Transverse colon (tissue), 4 donors: ENCODE data around the gene DOCK8. TPM values are rescaled to one million over a fixed set of nuclear protein-coding genes. Genes with fewer than 3 reads are reported as not detected.

Experiments used
- DNase-seq: peaks from one replicate; pipeline ENCODE4 v3.0.0-alpha.2; 2019
- H3K27ac ChIP-seq, 4 donors: fragments of 200-600 bp; sonication (generic); 2 replicates each; pipeline ENCODE4 v1.5.1; 2016 to 2018; ENCODE audit warnings: inconsistent platforms in 4 of 4
- H3K27me3 ChIP-seq: fragments of 200-600 bp; sonication (generic); 2 replicates; pipeline ENCODE4 v1.5.1; 2017; ENCODE audit warnings: inconsistent platforms
- H3K36me3 ChIP-seq, 4 donors: fragments of 200-600 bp; sonication (generic); 2 replicates each; pipeline ENCODE4 v1.5.1; 2017 to 2019; ENCODE audit warnings: inconsistent platforms in 4 of 4
- H3K4me1 ChIP-seq, 4 donors: fragments of 200-600 bp; sonication (generic); 2 replicates each; pipeline ENCODE4 v1.5.1; 2017 to 2020; ENCODE audit warnings: inconsistent platforms in 4 of 4
- H3K4me3 ChIP-seq, 4 donors: fragments of 200-600 bp; sonication (generic); 1 replicate in 1 of 4; 2 replicates in 3 of 4; pipeline versions ENCODE4 v1.5.1 to v1.6.1; 2017 to 2019; ENCODE audit warnings: inconsistent platforms in 4 of 4
- H3K9me3 ChIP-seq, 2 donors: fragments of 200-600 bp; sonication (generic); 2 replicates each; pipeline ENCODE4 v1.5.1; 2017 to 2019; ENCODE audit warnings: inconsistent platforms in 2 of 2
- CTCF ChIP-seq, 5 experiments: fragments of 200-600 bp in 3 of 5; fragments of 450-650 bp in 2 of 5; sonication (generic) in 3 of 5; IDR thresholded peaks; 1 replicate in 2 of 5; 2 replicates in 3 of 5; pipeline ENCODE4 v1.5.1; 2016 to 2017; ENCODE audit warnings: antibody characterized with exemption in 5 of 5, inconsistent platforms in 3 of 5, mild to moderate bottlenecking in 2 of 5, moderate library complexity in 1 of 5
- EP300 ChIP-seq: sonication (generic); formaldehyde crosslinking; IDR thresholded peaks from one replicate; pipeline ENCODE4 v1.6.1; 2017; ENCODE audit warnings: antibody characterized with exemption, low read depth
- POLR2A ChIP-seq: fragments of 450-650 bp; IDR thresholded peaks from one replicate; pipeline ENCODE4 v1.6.1; 2016; ENCODE audit warnings: antibody characterized with exemption, mild to moderate bottlenecking, moderate library complexity
- POLR2AphosphoS5 ChIP-seq, 3 donors: sonication (generic); formaldehyde crosslinking; IDR thresholded peaks; one replicate each; pipeline ENCODE4 v1.6.1; 2016; ENCODE audit warnings: antibody characterized with exemption in 3 of 3
- WGBS, 2 donors: methylation state at CpG; one replicate each; pipeline ENCODE4 v1.1.5; 2018; ENCODE audit warnings: low coverage in 1 of 2; 5-methylcytosine and 5-hydroxymethylcytosine counted together
- in situ Hi-C, 4 donors: fragments of 200-750 bp; cut with MboI; loops; one replicate each; pipeline versions ENCODE4 v1.15.0 to v1.15.1; 2017; ENCODE audit warnings: low sequenced_read_pairs in 3 of 4, low pct_ligation_motif_present in 1 of 4, low pct_unique_long_range_greater_than_20kb in 1 of 4
- intact Hi-C: fragments of 100-400 bp; cut with DNase I; formaldehyde crosslinking; loops from one replicate; pipeline ENCODE4 v1.15.1; 2023; ENCODE audit warnings: low total_unique reads
- total RNA-seq, 4 donors: library from RNA; depleted of rRNA; stranded (reverse); fragments of >200 nt; gene quantifications; one replicate each; pipeline ENCODE4 v1.1.0, GENCODE V29; 2016

Gene DOCK8
- total RNA-seq, 4 donors from 2014 or later: 11.2 to 59.5 (median 14.7) TPM

- intact Hi-C loops (no loop called here), in situ Hi-C loops (no loop called here)
- no peak for TF ChIP-seq POLR2AphosphoS5 (IDR thresholded peaks at IDR 0.05)
- no peak for TF ChIP-seq EP300
- no peak for TF ChIP-seq POLR2A
- no peak for TF ChIP-seq CTCF (IDR thresholded peaks at IDR 0.05)
- Histone ChIP-seq H3K4me1 (no peaks in the 10 kb centered on the region), H3K27me3 (no peaks in the 10 kb centered on the region), H3K36me3 (no peaks in the 10 kb centered on the region), H3K9me3 (no peaks in the 10 kb centered on the region), H3K27ac (no peak overlapping the region), H3K4me3 (no peak overlapping the region)
- DNase-seq: no peak
- WGBS, 2 donors: 34 to 58% methylated on average over 2 of the region's 2 CpGs
These were observed 49.6 kb downstream of the DOCK8 start for GRCh38 chr9:264231-264630.

GRCh38 chr9:265209-265870 lies 50.7 kb downstream of the DOCK8 start:
- intact Hi-C loops: no loop called here
- Histone ChIP-seq H3K4me1 (no peaks in the 10 kb centered on the region), H3K36me3 (no peaks in the 10 kb centered on the region), H3K4me3 (no peak overlapping the region), H3K27me3 (no peaks in the 10 kb centered on the region), H3K9me3 (no peaks in the 10 kb centered on the region), H3K27ac (no peak overlapping the region)
- 46 to 57% methylated on average over 5 to 7 of the region's 7 CpGs for WGBS, 2 donors
- in situ Hi-C loops: no loop called here
- TF ChIP-seq POLR2AphosphoS5 (IDR thresholded peaks at IDR 0.05): no peak
- no peak for TF ChIP-seq EP300
- TF ChIP-seq POLR2A: no peak
- TF ChIP-seq CTCF (IDR thresholded peaks at IDR 0.05): no peak
- DNase-seq: no peak

- 65 to 88% methylated on average over 2 of the region's 2 CpGs for WGBS, 2 donors
- no peak for DNase-seq
- no peaks in the 10 kb centered on the region for H3K9me3 ChIP-seq
- no peak overlapping the region for H3K4me3 ChIP-seq
- H3K27me3 ChIP-seq: no peaks in the 10 kb centered on the region
- TF ChIP-seq EP300 (no peak), POLR2A (no peak), CTCF (IDR thresholded peaks at IDR 0.05) (no peak), POLR2AphosphoS5 (IDR thresholded peaks at IDR 0.05) (no peak)
- intact Hi-C loops: no loop called here
- no peaks in the 10 kb centered on the region for H3K36me3 ChIP-seq
- in situ Hi-C loops: no loop called here
- H3K4me1 ChIP-seq: no peaks in the 10 kb centered on the region
- no peak overlapping the region for H3K27ac ChIP-seq
These were observed 51.6 kb downstream of the DOCK8 start for GRCh38 chr9:266228-266627.

DNA sequence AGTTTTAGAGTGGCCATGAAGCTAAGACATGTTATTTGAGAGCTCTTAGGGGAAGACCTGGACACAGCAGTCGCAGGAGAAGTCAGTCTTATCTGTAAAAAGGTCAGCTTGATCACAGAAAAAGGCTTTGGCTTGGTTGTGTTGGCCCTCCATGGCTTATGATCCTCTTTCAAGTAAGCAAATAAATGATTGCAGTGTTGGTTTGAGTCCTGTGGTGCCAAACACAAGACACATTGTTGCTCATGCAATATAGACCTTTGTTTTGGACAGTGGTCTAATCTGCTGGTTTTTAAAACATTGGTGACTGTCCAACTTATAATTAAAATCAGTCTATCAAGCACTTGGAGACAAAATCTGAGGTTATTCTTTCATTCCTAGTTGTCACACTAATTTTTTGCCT lies 54.0 kb downstream of the DOCK8 start:
- in situ Hi-C loops: no loop called here
- intact Hi-C loops: no loop called here
- H3K4me1 ChIP-seq: peaks cover 0 to 3% (median 0%) of the 10 kb centered on the region in 4 donors
- 71 to 91% methylated on average over 1 of the region's 1 CpG for WGBS, 2 donors
- no peaks in the 10 kb centered on the region for H3K36me3 ChIP-seq
- H3K4me3 ChIP-seq: no peak overlapping the region
- no peak for TF ChIP-seq CTCF (IDR thresholded peaks at IDR 0.05)
- no peak for TF ChIP-seq POLR2AphosphoS5 (IDR thresholded peaks at IDR 0.05)
- TF ChIP-seq POLR2A: no peak
- no peak for TF ChIP-seq EP300
- DNase-seq: no peak
- no peak overlapping the region for H3K27ac ChIP-seq
- no peaks in the 10 kb centered on the region for H3K27me3 ChIP-seq
- no peaks in the 10 kb centered on the region for H3K9me3 ChIP-seq
